Spinal cord (tissue), 10 donors: ENCODE data around the gene DZIP1. TPM values are rescaled to one million over a fixed set of nuclear protein-coding genes. Genes with fewer than 3 reads are reported as not detected.

Source experiments
- DNase-seq, 6 donors: peaks; one replicate each; pipeline versions ENCODE4 v3.0.0 to v3.0.0-alpha.2; 2013 to 2015; ENCODE audit warnings: low spot score in 6 of 6, low read depth in 4 of 6
- H3K27ac ChIP-seq: one replicate; pipeline ENCODE4 v1.5.1; 2013; ENCODE audit warnings: low read depth, low read length, control low read depth
- H3K27me3 ChIP-seq: one replicate; pipeline ENCODE4 v1.6.1; 2013; ENCODE audit warnings: low read length; ENCODE audit not compliant: control insufficient read depth, insufficient read depth
- H3K36me3 ChIP-seq: one replicate; pipeline ENCODE4 v1.6.1; 2013; ENCODE audit warnings: low read length; ENCODE audit not compliant: control insufficient read depth, insufficient read depth
- H3K4me1 ChIP-seq: one replicate; pipeline ENCODE4 v1.6.1; 2013; ENCODE audit warnings: low read length; ENCODE audit not compliant: control insufficient read depth, insufficient read depth
- H3K4me3 ChIP-seq: one replicate; pipeline ENCODE4 v1.5.1; 2013; ENCODE audit warnings: low read depth, low read length, control low read depth
- H3K9me3 ChIP-seq: one replicate; pipeline ENCODE4 v1.6.1; 2013; ENCODE audit warnings: low read length; ENCODE audit not compliant: control insufficient read depth, insufficient read depth
- WGBS: methylation state at CpG from one replicate; pipeline ENCODE4 v1.1.5; 2013; ENCODE audit warnings: missing lambda C conversion rate; ENCODE audit not compliant: insufficient coverage; 5-methylcytosine and 5-hydroxymethylcytosine counted together
- polyA plus RNA-seq, 2 donors: library from polyadenylated mRNA; unstranded; fragments of 120-200 nt; gene quantifications; one replicate each; pipeline ENCODE4 v1.2.1, GENCODE V29; 2013; ENCODE audit not compliant: insufficient read length in 2 of 2
- total RNA-seq, 2 donors: library from RNA; depleted of rRNA in 1 of 2; stranded (reverse); fragments of 120-200 nt in 1 of 2; fragments of >200 nt in 1 of 2; gene quantifications; one replicate each; pipeline versions ENCODE4 v1.2.3 to v1.2.4, GENCODE V29; 2013 to 2014
- donor health status: healthy.

The DZIP1 gene
- total and polyA plus RNA-seq, 4 donors, result 73.6 to 136 (median 106) TPM

GRCh38 chr13:95546919-95547318, 97.6 kb downstream of the DZIP1 start:
- Histone ChIP-seq H3K36me3 (no peaks in the 10 kb centered on the region), H3K27ac (no peak overlapping the region), H3K4me3 (no peak overlapping the region), H3K4me1 (peaks cover under 1% of the 10 kb centered on the region), H3K9me3 (peaks cover 2% of the 10 kb centered on the region), H3K27me3 (peaks cover 16% of the 10 kb centered on the region)
- no peak for DNase-seq
- 23% methylated on average over 1 of the region's 3 CpGs for WGBS

- no CpG with 5 or more reads among the region's 2 CpGs for WGBS
These were observed 100.2 kb downstream of the DZIP1 start for GRCh38 chr13:95544293-95544692.

GRCh38 chr13:95541911-95542474, 102.5 kb downstream of the DZIP1 start:
- Histone ChIP-seq H3K4me1 (no peaks in the 10 kb centered on the region), H3K36me3 (no peaks in the 10 kb centered on the region), H3K9me3 (no peaks in the 10 kb centered on the region), H3K4me3 (no peak overlapping the region), H3K27me3 (no peaks in the 10 kb centered on the region), H3K27ac (no peak overlapping the region)
- DNase-seq, result no peak
- 100% methylated on average over 1 of the region's 8 CpGs for WGBS

More at GRCh38 chr13:95544293-95544692, 100.2 kb downstream of the DZIP1 start:
- no peak for DNase-seq
- no peaks in the 10 kb centered on the region for H3K4me1 ChIP-seq
- no peaks in the 10 kb centered on the region for H3K36me3 ChIP-seq
- no peaks in the 10 kb centered on the region for H3K27me3 ChIP-seq
- H3K9me3 ChIP-seq, result peaks cover 2% of the 10 kb centered on the region
- no peak overlapping the region for H3K27ac ChIP-seq
- no peak overlapping the region for H3K4me3 ChIP-seq

DNA sequence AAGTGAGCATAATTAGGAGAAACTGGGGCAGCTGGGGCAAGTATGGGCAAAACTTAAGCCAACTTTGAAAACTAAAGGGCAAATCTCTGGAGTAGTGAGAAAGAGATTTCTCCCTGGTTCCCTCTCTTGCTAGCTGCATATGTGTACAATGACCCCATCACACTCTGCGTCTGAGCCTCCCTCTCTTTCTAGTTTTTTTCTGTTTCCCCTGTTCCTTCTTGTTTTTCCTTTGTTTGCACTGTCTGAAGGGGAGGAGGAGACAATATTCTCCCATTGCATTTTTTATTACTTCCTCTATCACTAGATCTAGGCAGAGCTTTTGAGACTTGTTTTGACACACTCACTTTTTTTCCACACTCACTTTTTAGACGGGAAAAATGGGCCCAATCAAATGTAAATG, 103.2 kb downstream of the DZIP1 start:
- WGBS, result no CpG with 5 or more reads among the region's 2 CpGs
- no peak for DNase-seq
- Histone ChIP-seq H3K36me3 (no peaks in the 10 kb centered on the region), H3K4me1 (no peaks in the 10 kb centered on the region), H3K27ac (peak overlapping the region; percentile 33), H3K9me3 (no peaks in the 10 kb centered on the region), H3K4me3 (no peak overlapping the region), H3K27me3 (no peaks in the 10 kb centered on the region)

DNA sequence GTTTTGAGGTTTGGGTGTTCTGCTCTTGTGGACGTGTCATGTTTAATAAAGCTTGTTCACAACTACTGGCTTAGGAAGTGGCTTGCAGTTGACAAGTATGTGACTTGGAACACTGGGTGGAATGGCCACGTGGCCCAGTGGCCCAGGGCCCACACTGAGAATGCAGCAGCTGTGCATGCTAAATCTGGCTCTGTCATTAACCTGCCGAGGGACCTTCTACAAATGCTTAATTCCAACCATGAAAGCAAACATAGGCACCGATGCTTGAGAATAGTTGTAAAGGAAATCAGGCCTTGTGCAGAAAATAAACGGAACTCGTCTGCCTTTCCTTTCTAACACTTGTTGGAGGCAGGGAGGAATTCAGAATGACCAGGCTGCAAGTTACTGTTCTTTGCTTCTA, 103.6 kb downstream of the DZIP1 start:
- Histone ChIP-seq H3K27ac (peak overlapping the region; percentile 33), H3K4me3 (no peak overlapping the region), H3K4me1 (no peaks in the 10 kb centered on the region), H3K36me3 (no peaks in the 10 kb centered on the region), H3K9me3 (no peaks in the 10 kb centered on the region), H3K27me3 (no peaks in the 10 kb centered on the region)
- peak in 3 of 6 donors; percentile 29 to 77 (median 55) for DNase-seq
- 30% methylated on average over 4 of the region's 6 CpGs for WGBS

DNA sequence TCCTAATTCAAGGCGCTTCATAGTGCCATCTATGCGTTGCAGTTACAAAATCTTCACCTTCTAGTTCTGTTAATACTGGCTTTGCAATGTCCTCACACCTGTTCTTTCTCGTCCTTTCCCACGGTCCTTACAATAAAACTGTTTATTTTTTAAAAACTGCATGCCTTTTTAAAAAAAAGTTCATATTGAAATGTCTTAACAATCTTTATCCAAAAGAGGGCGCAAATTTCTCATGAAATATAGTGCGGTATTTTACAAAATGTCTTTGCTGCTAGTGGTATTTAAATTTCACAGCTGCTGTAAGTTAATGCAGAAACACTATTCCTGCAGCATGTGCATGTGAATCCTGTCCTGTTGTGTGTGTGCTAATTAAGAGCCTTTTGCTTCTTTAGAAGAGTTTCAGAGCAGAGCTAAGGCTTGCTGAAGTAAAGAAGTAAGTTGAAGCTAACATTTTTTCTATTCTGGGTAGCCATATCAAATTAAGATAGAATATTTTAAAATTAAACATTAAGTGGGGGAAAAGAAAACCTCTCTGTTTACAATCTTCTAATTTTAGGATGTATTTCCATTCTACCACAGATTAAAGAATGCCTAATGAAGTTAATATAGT, 107.8 kb downstream of the DZIP1 start:
- Histone ChIP-seq H3K4me3 (no peak overlapping the region), H3K36me3 (no peaks in the 10 kb centered on the region), H3K27ac (no peak overlapping the region), H3K4me1 (peaks cover 3% of the 10 kb centered on the region), H3K9me3 (no peaks in the 10 kb centered on the region), H3K27me3 (no peaks in the 10 kb centered on the region)
- WGBS, result 60% methylated on average over 2 of the region's 6 CpGs
- peak in 2 of 6 donors; percentile 61 to 83 for DNase-seq

GRCh38 chr13:95535243-95535642, 109.3 kb downstream of the DZIP1 start:
- no peaks in the 10 kb centered on the region for H3K36me3 ChIP-seq
- H3K4me1 ChIP-seq, result peaks cover 3% of the 10 kb centered on the region
- H3K4me3 ChIP-seq, result no peak overlapping the region
- no peaks in the 10 kb centered on the region for H3K27me3 ChIP-seq
- no peaks in the 10 kb centered on the region for H3K9me3 ChIP-seq
- DNase-seq, result no peak
- H3K27ac ChIP-seq, result no peak overlapping the region
- 96% methylated on average over 3 of the region's 3 CpGs for WGBS

DNA sequence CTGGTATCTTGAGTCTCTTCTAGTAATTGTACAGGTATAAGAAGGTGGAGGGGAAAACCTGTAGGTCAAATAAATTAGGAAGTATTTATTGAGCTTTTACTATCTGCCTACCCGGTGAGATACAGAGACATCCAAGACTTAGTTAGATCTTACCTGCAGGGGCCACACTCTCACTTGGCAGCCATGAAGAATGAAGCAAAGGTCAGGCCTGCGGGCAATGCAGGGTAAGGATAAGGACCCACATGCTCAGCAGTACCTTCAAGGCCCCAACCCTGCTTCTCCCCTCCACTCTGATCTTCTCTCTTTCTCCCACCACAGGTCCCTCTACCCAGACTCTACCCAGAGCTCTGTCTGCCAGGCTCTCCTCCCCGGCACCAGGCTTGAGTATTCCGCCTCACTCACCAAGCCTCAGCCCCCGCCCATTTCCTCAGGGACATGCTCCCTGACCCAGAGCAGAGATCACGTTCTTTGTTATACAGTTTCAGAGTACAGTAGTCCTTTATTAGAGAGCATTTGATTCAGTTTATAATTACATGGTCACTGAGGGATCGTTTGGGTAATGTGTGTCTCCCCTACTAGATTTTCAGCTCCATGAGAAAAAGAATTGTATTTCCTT, 110.9 kb downstream of the DZIP1 start:
- no peaks in the 10 kb centered on the region for H3K36me3 ChIP-seq
- WGBS, result 95% methylated on average over 3 of the region's 7 CpGs
- peak in 1 of 6 donors; percentile 73 for DNase-seq
- no peak overlapping the region for H3K4me3 ChIP-seq
- peaks cover 3% of the 10 kb centered on the region for H3K4me1 ChIP-seq
- no peaks in the 10 kb centered on the region for H3K9me3 ChIP-seq
- no peak overlapping the region for H3K27ac ChIP-seq
- no peaks in the 10 kb centered on the region for H3K27me3 ChIP-seq

GRCh38 chr13:95530178-95530577, 114.3 kb downstream of the DZIP1 start:
- H3K27ac ChIP-seq, result no peak overlapping the region
- no peak overlapping the region for H3K4me3 ChIP-seq
- peaks cover 3% of the 10 kb centered on the region for H3K4me1 ChIP-seq
- no peak for DNase-seq
- WGBS, result 61% methylated on average over 3 of the region's 5 CpGs
- H3K9me3 ChIP-seq, result no peaks in the 10 kb centered on the region
- no peaks in the 10 kb centered on the region for H3K27me3 ChIP-seq
- no peaks in the 10 kb centered on the region for H3K36me3 ChIP-seq
